NCI-H524 treated with DMSO at 0.1 percent for 48 hours (cell line): ENCODE measurements around the gene FBXO11.

Experiments used
- DNase-seq: peaks from one replicate; lab custom pipeline; 2025; lab: John Stamatoyannopoulos, UW

The FBXO11 gene

DNA sequence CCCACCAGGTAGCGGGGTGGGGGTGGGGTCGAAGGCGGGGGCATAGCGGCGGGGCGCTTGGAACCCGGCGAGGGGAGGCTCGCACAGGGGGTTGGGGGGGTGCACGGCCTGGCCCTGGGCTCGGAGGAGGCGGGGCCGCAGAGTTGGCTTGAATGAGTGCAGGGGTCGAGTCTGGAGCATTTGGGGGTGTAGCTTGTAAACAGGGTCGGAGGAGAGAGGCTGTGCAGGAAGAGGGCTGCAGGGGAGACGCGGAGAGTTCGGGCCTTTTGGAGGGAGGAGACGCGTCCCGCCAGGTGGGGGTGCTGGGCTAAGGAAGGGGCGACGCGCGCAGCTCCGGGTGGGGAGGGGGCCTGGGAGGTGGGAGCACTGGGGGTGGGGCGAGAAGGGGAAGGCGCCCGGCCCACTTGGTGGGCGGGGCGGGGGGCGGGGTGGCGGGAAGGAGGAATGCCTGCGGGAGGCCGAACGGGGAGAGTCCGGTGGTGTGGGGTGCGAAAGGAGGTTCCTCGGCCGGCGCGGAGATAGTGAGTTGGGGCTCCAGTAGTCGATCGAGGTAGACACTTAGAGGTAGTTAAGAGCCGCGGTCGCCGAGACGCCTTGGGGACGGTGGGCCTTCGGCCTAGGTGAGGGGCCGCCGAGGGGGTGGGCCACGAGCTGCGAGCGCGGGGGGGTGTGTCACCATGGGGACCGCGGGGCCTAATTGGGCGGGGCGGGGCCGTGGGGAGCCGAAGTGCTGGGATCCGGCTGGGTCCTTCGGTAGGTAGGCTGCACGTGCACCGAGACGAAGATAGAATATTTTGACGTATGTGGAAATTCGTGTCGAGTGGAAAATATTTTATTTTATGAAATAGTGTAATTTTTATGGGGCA lies 122.6 kb downstream of the FBXO11 start:
- DNase-seq, result no peak

DNA sequence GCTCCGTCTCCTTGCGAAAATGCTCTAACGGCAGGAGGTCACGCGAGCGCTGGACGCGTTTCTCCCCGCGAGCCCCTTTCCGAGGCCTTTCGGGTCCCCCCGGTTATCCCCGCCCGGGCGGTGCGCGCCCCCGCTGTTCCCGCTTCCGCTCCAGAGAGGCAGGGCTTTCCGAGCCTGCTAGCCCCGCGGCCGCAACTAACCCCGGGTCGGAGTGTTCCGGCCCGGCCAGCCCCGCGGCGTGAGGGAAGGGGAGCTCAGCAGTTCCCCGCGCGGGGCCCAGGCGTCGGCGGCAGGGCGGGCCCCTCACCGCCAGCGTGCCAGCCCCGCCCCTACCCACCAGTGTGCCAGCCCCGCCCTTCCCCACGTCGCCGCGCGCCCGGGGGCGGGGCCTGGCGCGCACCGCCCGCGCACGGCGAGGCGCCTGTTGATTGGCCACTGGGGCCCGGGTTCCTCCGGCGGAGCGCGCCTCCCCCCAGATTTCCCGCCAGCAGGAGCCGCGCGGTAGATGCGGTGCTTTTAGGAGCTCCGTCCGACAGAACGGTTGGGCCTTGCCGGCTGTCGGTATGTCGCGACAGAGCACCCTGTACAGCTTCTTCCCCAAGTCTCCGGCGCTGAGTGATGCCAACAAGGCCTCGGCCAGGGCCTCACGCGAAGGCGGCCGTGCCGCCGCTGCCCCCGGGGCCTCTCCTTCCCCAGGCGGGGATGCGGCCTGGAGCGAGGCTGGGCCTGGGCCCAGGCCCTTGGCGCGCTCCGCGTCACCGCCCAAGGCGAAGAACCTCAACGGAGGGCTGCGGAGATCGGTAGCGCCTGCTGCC lies 123.4 kb downstream of the FBXO11 start, which contains the start of gene MSH6:
Gene MSH6 (plus strand): TSS at position 475 of the 815 bp plus-strand sequence. CDS start 89 bp downstream, at position 564.
- peak; percentile 29 for DNase-seq

DNA sequence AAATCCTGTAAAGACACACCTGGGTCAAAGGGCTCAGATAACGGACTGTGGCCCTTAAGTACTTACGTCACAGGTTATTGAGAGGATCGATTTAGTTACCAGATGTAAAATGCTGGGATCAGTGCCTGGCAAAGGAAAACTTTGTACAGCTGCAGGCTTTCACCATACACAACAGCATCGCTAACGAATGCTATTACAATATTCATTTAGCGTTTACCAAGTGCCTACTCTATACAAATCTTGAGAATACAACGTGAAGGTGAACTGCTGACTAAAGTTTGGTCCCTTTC lies 124.0 kb downstream of the FBXO11 start:
- DNase-seq, result no peak

DNA sequence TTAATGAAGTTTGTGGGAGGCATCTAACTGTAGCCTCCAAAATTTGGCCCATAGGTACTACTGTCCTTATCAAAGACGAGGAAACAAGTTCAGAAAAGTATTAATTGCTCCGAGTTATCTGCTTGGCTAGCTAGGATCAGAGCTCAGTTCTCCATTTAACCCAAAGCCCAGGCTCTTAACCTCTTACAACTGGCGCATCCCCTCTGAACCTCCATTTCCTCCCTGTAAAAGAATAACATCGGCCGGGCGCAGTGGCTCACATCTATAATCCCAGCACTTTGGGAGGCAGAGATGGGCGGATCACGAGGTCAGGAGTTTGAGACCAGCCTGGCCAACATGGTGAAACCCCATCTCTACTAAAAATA lies 126.9 kb downstream of the FBXO11 start:
- DNase-seq, result no peak

DNA sequence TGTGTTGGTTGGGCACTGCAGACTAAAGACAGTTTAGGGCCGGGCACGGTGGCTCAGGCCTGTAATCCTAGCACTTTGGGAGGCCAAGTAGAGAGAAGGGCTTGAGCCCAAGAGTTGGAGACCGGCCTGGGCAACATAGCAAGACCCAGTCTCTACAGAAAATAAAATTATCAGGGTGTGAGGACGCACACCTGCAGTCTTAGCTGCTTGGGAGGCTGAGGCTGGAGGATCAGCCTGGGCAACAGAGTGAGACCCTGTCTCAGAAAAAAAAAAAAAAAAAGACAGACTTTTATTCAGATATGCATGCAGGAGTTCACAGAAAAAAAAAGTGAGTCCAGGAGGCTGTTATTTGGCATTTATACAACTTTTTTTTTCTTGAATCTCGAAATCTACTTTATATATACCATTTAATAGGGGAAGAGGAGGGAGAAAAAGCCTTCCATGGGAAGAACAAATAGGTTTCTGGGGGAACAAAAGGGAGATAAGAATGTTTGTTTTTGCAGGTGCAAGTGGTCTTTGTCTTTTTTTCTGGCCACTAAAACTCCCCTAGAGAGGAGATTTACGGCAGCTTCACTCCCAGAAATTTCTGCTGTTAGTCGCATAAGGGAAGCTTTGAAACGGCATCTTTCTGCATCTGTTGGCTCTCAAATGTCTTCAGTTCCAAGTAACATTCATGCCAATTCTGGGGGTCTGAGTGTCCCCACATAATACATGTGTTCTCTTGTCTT lies 127.4 kb downstream of the FBXO11 start:
- no peak for DNase-seq

DNA sequence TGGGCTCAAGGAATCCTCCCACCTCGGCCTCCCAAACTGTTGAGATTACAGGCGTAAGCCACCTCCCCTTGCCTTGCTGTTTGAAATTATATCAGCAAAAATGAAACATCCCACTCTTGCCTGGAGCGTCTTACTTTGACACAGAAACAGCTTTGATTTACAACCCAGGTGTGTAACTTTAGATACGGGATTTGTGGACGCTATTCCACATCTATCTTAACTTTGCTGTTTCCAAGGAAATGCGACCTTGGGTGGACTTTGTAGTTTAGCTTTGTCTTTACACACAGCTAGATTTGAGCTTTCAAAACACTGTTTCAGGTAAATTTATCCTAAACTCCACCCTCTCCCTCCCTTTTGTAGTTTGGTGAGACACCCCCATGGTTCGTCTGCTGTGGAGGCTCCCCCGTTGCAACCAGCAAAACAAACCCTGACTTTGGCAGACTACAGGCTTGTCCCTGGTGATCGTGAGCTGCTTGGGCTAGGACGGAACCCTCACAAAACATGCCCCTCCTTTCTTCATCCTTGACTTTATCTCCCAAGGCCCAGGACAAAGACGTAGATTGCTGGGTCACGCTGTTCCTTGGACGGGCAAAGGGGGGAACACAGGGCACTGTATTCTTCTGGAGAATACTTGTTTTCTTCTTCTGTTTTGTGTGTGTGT lies 128.9 kb downstream of the FBXO11 start:
- no peak for DNase-seq

DNA sequence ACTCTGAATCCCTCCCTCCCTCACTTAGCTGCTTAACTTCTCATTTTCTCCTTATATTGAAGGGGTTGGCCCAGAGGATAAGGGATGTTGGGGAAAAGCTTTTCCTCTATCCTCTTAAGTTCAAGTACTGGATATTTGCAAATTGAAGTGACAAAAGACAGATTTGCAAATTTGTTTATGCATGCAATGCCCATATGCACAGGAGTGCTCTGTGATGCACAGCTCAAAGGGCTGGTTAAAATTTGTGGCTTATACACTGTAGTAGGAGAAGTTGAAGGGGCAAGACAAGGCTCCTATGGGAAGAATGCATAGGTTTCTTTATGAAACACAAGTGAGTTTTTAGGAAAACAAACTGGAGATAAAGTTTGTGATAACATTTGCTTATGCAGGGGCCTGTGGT lies 131.7 kb downstream of the FBXO11 start:
- DNase-seq, result no peak

DNA sequence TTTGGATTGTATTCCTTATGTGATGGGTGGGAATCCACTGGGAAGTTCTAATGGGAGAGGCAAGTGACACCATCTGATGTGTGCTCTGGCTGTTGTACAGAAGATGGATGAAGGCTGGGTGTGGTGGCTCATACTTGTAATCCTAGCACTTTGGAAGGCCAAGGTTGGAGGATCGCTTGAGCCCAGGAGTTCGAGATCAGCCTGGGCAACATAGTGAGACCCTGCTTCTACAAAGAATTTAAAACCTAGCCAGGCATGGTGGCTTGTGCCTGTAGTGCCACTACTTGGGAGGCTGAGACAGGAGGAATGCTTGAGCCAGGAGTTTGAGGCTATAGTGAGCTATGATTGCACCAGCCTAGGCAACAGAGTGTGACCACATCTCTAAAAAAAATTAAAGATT lies 134.0 kb downstream of the FBXO11 start:
- no peak for DNase-seq

DNA sequence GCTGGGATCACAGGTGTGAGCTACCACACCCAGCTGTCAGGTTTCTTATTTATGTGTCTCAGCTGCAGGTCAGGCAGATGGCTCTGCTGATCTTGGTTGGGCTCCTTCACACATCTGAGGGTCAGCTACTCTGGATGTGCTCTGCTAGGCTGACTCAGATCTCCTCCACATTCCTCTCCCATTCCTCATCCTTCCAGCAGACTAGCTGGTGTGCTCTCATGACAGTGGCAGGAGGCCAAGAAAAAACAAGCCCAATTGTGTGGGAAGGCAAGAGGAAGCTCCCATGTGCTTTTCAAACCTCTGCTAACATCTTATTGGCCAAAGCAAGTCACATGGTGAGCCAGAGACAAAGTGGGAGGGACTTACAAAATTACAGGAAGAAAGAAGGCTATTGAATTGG lies 135.1 kb downstream of the FBXO11 start:
- DNase-seq, result no peak

DNA sequence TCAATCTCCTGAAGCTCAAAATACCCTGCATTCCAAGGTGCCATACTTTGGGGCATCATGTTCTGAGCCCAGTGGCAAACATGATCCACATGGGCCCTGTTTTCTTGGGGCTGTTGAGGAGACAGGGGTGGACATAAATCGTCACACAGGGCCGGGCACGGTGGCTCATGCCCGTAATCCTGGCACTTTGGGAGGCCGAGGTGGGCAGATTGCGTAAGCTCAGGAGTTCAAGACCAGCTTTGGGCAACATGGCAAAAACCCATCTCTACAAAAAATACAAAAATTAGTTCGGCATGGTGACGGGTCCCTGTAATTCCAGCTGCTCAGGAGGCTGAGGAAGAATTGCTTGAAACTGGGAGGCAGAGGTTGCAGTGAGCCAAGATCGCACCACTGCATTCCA lies 137.0 kb downstream of the FBXO11 start:
- DNase-seq, result no peak

DNA sequence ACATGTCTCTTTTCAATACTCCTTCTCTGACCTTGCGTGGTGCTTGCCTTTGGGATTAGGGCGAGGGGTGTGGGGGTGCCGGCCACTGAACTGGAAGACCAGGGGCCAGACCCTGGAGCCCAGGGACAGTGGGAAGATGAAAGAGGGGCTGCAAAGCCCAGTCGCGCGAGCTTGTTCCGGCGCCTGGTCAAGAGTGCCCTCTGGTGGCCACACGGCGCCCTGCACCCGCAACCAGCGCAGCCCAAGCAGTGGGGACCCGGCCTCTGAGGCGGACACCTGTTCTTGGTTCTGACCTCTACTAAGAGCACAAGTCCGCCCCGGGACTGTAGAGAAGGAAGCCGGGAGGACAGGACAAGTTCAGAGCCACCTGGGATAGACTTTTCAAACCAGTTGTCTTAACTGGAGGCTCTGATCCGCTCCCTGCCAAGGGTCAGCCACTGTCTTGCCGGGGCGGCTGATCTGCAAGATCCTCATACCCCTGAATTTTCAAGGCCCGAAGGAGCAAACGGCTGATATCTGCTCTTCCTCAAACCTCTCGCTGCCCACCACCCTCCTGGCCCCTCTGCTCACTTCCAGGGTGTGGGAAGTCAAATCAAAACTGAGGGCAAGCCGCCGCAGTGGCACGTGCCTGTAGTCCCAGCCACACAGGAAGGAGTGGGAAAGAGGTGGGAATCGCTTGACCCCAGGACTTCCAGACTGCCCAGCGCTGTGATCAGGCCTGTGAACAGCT lies 138.3 kb downstream of the FBXO11 start:
- no peak for DNase-seq

DNA sequence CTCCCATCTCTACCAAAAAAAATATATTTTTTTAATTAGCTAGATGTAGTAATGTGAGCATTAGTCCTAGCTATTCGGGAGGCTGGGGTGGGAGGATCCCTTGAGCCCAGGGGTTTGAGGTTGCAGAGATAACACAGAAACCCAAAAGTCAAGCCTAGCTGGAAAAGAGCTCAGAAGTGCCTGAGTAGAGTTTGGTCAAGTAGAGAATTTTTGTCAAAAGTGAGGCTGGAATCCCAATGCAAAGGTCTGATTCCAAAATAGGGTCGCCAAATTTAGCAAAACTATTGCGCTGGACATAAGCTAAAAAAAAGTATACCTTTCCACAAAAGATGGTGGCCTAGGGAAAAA lies 138.8 kb downstream of the FBXO11 start:
- no peak for DNase-seq

DNA sequence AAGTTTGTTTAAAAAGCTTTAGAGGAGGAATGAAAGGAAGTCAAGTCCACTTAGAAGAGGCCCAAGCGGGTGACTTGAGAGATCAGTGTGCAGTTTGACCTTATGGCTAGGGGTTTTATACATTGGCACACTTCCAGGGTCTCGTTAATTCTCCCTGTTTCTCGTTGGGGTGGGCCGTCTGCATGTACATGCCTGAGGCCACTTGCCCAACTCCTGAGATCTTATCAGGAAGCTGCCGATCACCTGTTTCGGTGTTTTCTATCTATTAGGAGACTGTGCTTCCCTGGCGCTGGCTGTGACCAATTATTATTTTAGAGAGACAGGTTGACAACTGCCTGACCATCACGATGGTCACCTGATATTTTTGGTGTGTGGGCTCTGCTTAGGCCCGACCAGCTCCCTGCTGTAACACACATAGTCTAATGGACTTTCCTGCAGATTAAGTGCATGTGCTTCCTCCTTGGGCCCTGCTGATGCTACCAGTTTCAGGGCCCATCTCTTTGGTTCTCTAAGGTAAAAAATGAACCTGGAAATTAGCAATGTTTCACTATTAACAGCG lies 154.4 kb downstream of the FBXO11 start:
- no peak for DNase-seq

DNA sequence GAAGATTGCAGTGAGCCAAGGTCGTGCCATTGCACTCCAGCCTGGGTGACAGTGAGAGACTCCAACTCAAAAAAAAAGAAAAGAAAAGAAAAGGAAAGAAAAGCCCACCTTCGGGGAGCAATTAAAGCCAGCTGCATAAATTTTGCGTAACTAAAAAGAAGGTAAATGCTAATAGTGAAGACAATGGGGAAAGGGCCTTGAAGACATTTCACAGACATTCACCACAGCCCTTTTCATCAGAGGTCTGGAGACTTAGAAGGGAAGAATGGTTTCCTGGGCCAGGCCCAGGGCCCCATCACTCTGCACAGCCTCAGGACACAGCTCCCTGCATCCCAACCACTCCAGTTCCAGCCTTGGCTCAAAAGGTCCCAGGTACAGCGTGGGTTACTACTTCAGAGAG lies 158.4 kb downstream of the FBXO11 start:
- DNase-seq, result no peak

DNA sequence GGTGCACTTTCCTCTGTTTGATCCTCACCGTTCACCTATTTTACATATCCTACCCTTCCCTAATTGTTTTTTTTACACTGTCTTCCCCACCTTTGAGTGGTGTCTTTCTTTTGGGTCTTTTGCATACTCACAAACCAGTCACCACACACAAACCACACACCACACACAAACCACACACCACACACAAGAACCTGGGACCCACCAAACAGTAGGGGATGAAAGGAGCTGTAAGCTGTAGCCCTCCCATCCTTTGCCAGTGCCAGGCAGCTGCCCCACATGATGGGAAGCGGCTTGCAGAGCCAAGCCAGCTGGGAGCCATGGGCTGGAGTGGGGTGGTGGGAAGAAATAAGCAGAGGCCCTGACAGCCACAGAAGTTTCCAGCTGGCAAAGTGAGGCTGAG lies 162.2 kb downstream of the FBXO11 start:
- DNase-seq, result no peak

DNA sequence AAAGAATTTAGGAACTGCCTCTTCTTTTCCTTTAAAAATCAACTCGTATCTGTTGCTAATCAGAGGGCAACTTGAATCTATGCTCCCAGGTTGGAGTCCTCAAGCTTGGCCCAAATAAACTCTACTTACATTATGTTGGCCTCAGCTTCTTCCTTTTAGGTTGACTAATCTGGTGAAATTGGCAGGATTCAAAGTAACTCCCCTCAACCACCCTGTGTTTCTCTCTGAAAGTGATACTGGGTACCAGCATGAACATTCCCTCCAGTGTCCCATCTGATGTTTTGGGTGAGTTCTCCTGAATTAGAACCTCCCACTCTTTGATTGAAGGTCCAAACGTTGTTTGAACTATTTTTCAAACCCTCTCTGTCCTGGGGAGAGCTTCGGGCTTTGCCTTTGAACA lies 164.7 kb downstream of the FBXO11 start:
- DNase-seq, result no peak

DNA sequence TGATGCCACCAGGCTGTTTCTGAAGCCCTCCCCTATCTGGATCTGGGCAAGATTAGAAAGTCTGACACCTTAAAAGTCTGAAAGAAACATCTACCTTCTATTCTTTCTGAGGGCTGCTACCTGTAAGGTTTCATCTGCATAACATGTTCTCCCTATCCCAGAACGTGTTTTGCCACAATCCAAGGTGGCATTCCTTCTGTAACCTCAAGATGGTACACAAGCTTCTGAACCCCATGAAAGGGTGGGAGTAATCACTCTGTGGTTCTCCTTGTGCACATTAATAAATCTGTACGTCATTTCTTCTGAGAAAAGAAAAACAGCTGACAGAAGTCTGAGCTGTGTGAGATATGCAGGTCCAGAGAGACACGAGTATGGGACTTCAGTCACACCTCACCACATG lies 165.2 kb downstream of the FBXO11 start:
- no peak for DNase-seq
